ENCODE measurements around the gene KLHL17.

The KLHL17 gene

GRCh38 chr1:950268-950667 lies 10.1 kb upstream of the KLHL17 start:
- no peak for DNase-seq (ENCODE audit: low spot score)

- no peak for DNase-seq (ENCODE audit: low spot score)
These were observed 9.5 kb upstream of the KLHL17 start for GRCh38 chr1:950881-951280.

GRCh38 chr1:951364-951763 lies 9.0 kb upstream of the KLHL17 start:
- DNase-seq (ENCODE audit: low spot score), result no peak

GRCh38 chr1:952201-952600 lies 8.2 kb upstream of the KLHL17 start:
- no peak for DNase-seq (ENCODE audit: low spot score)

- no peak for DNase-seq (ENCODE audit: low spot score)
These were observed 7.8 kb upstream of the KLHL17 start for GRCh38 chr1:952603-953002.

- DNase-seq (ENCODE audit: low spot score), result no peak
These were observed 6.7 kb upstream of the KLHL17 start for GRCh38 chr1:953524-954320.

GRCh38 chr1:954927-955326 lies 5.5 kb upstream of the KLHL17 start:
- no peak for DNase-seq (ENCODE audit: low spot score)

- no peak for DNase-seq (ENCODE audit: low spot score)
These were observed 4.9 kb upstream of the KLHL17 start for GRCh38 chr1:955474-955873.

GRCh38 chr1:956636-957035 lies 3.7 kb upstream of the KLHL17 start:
- DNase-seq (ENCODE audit: low spot score), result no peak

- DNase-seq (ENCODE audit: low spot score), result peak; percentile 69
These were observed 1.3 kb upstream of the KLHL17 start, which contains the start of gene NOC2L for GRCh38 chr1:958823-959730. Gene NOC2L, minus strand, starts transcription at chr1:959256. Its CDS starts 16 bp downstream, at chr1:959240.

- no peak for DNase-seq (ENCODE audit: low spot score)
These were observed 537 bp upstream of the KLHL17 start for GRCh38 chr1:959731-960362.

GRCh38 chr1:961132-961669 lies 817 bp downstream of the KLHL17 start:
- no peak for DNase-seq (ENCODE audit: low spot score)

- no peak for DNase-seq (ENCODE audit: low spot score)
These were observed 2.3 kb downstream of the KLHL17 start for GRCh38 chr1:962381-963300.

- DNase-seq (ENCODE audit: low spot score), result no peak
These were observed 2.9 kb downstream of the KLHL17 start for GRCh38 chr1:963301-963651.

- DNase-seq (ENCODE audit: low spot score), result no peak
These were observed 3.6 kb downstream of the KLHL17 start for GRCh38 chr1:963746-964525.

- DNase-seq (ENCODE audit: low spot score), result no peak
These were observed 4.5 kb downstream of the KLHL17 start for GRCh38 chr1:964691-965525.

GRCh38 chr1:965526-966134 lies 5.2 kb downstream of the KLHL17 start:
- no peak for DNase-seq (ENCODE audit: low spot score)

GRCh38 chr1:966135-966703 lies 5.8 kb downstream of the KLHL17 start, which contains the start of gene PLEKHN1:
Gene PLEKHN1, plus strand, starts transcription at chr1:966482. Its CDS starts 50 bp downstream, at chr1:966532.
- no peak for DNase-seq (ENCODE audit: low spot score)
